GM10266 (cell line): ENCODE measurements around the gene GINS3.

Experiments used
- DNase-seq: peaks from one replicate; pipeline ENCODE4 v3.0.0; 2012; ENCODE audit errors: extremely low spot score
- CTCF ChIP-seq: IDR thresholded peaks from 2 replicates; pipeline ENCODE4 v1.5.1; 2012; ENCODE audit warnings: mild to moderate bottlenecking, low read depth; ENCODE audit not compliant: control insufficient read depth, insufficient read depth; ENCODE audit errors: missing control alignments

Gene GINS3

DNA sequence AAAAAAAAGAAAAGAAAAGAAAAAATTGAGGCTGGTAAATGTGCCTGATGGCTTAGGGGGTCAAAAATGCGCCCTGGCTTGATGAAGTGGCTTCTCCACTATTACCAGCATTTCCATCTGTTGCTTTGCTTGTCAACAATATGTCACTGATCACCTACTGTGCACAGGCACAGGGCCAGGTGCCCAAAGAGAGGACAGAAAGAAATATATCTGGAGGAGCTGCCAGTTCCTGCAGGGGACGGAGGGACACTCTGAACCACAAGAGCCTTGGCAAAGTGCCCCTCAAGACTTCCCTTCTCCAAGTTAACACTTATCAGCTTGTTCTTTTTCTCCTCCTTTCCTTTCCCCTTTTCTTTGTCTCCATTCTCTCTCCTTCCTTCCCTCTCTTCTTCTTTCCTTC is 34.7 kb downstream of the GINS3 start:
- no peak for DNase-seq
- TF ChIP-seq CTCF = no peak

GRCh38 chr16:58428621-58429542 is 36.6 kb downstream of the GINS3 start:
- no peak for TF ChIP-seq CTCF
- DNase-seq = no peak

GRCh38 chr16:58430718-58431117 is 38.4 kb downstream of the GINS3 start:
- no peak for DNase-seq
- no peak for TF ChIP-seq CTCF

- no peak for TF ChIP-seq CTCF
- no peak for DNase-seq
Measured at GRCh38 chr16:58433569-58433951, 41.3 kb downstream of the GINS3 start.

DNA sequence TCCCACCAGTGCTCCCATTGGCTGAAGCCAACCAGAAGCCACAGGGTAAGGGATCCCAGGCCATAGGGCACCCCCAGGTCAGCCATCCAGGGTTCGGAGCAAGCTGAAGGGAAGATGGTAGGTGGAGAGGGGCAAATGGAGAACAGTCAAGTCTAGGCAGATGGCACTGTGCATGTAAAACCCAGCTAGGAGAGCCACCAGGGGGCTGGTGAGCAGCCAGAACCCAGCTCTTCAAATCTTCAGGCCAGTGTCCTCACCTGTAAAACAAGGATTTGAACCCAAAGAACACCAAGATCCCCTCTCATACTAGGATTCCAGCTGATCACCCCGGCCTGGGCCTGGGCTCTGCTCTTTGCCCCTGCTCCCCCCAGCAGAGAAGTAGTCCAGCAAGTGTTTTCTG is 43.5 kb downstream of the GINS3 start:
- DNase-seq = no peak
- TF ChIP-seq CTCF = no peak

GRCh38 chr16:58440131-58440530 is 47.9 kb downstream of the GINS3 start:
- TF ChIP-seq CTCF = no peak
- DNase-seq = no peak

- TF ChIP-seq CTCF = no peak
- no peak for DNase-seq
Measured at GRCh38 chr16:58442547-58442946, 50.3 kb downstream of the GINS3 start.
